Mucosa of gallbladder (tissue), 1 donor: ENCODE measurements around the gene ALOX15B. TPM values are rescaled to one million over a fixed set of nuclear protein-coding genes. Genes with fewer than 3 reads are reported as not detected.
"Not testable (repeated sequence)": the region's sequence is repeated elsewhere in the genome, so short reads cannot be mapped to it uniquely, and the experiment has no call there.

ENCODE experiments used
- DNase-seq: peaks from one replicate; pipeline ENCODE4 v3.0.0-alpha.2; 2020; ENCODE audit warnings: low spot score
- total RNA-seq: library from RNA; stranded (reverse); gene quantifications from one replicate; pipeline ENCODE4 v1.2.1, GENCODE V29; 2021
- donor health status: DM: no; HTN: no; CAD: no.

Gene ALOX15B
- total RNA-seq, 1 donor from 2014 or later, result 14.0 TPM

GRCh38 chr17:8013731-8014557 is 24.9 kb upstream of the ALOX15B start:
- no peak for DNase-seq

GRCh38 chr17:8014558-8014850 is 24.4 kb upstream of the ALOX15B start:
- DNase-seq, result no peak

- DNase-seq, result no peak
These were observed 23.5 kb upstream of the ALOX15B start for GRCh38 chr17:8015236-8015956.

- no peak for DNase-seq
These were observed 22.8 kb upstream of the ALOX15B start for GRCh38 chr17:8015957-8016631.

GRCh38 chr17:8016632-8017424 is 22.0 kb upstream of the ALOX15B start:
- DNase-seq, result peak; percentile 75

GRCh38 chr17:8018436-8018835 is 20.4 kb upstream of the ALOX15B start:
- DNase-seq, result no peak

- no peak for DNase-seq
These were observed 19.7 kb upstream of the ALOX15B start for GRCh38 chr17:8019166-8019565.

- DNase-seq, result peak; percentile 56
These were observed 18.9 kb upstream of the ALOX15B start for GRCh38 chr17:8019665-8020650.

GRCh38 chr17:8020776-8021564 is 17.9 kb upstream of the ALOX15B start:
- DNase-seq, result no peak

- DNase-seq, result no peak
These were observed 17.1 kb upstream of the ALOX15B start for GRCh38 chr17:8021565-8022359.

- no peak for DNase-seq
These were observed 16.4 kb upstream of the ALOX15B start for GRCh38 chr17:8022360-8023003.

GRCh38 chr17:8024161-8024560 is 14.7 kb upstream of the ALOX15B start:
- not testable (repeated sequence) for DNase-seq

- no peak for DNase-seq
These were observed 13.5 kb upstream of the ALOX15B start for GRCh38 chr17:8025176-8025911.

GRCh38 chr17:8029121-8029520 is 9.7 kb upstream of the ALOX15B start:
- DNase-seq, result no peak

- no peak for DNase-seq
These were observed 7.6 kb upstream of the ALOX15B start for GRCh38 chr17:8031261-8031661.

GRCh38 chr17:8031950-8032349 is 6.9 kb upstream of the ALOX15B start:
- no peak for DNase-seq

GRCh38 chr17:8032442-8032841 is 6.4 kb upstream of the ALOX15B start:
- DNase-seq, result no peak
